Measurements from ENCODE around the gene IFNB1.

The IFNB1 gene

DNA sequence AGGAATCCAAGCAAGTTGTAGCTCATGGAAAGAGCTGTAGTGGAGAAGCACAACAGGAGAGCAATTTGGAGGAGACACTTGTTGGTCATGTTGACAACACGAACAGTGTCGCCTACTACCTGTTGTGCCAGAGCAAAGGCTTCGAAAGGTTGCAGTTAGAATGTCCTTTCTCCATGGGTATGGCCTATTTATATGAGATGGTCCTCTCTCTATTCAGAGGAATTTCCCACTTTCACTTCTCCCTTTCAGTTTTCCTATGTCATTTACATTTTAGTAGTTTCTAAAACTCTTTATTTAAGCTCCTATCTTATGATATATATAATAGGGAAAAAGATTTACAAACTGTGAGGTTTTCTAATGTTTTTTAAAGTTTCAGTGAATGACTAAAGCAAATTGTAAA, at the start of gene IFNB1:
Gene IFNB1 (minus strand): TSS at position 162 of the 400 bp plus-strand sequence. CDS start 73 bp downstream, at position 89.
- DNase-seq (ENCODE audit: low read depth in 2 of 2, low spot score in 1 of 2) = no peak

DNA sequence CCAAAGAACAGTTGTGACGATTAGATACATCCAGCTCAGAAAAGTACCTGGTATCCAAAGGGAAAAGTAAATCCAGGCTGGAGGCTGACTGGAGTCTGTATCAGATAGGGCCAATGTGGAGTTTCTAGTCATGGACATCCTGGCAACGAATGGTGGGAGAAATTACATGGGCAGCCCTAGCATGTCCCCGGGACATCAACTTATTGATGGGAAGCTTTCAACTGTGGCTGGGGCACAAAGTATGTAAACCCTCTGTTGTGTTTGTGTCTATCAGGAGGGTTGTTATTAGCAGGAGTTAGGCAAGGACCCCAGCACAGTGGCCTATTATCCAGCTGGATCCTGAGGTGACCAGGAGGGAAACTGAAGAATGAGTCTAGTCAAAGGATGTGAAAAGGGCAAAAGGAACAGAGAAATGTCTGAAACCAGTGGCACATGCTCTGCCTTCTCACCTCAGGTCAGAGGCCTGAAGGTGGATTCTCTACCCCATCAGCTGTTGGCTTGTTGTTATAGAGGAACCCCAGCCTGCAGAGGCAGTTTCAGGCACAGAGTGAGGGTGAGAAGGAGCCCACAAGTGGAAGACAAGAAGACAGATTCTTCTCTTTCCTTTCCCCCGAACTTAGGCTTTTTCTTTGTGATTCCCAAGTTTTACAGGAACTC, 44.0 kb upstream of the IFNB1 start:
- no peak for DNase-seq (ENCODE audit: low read depth in 2 of 2, low spot score in 1 of 2)

DNA sequence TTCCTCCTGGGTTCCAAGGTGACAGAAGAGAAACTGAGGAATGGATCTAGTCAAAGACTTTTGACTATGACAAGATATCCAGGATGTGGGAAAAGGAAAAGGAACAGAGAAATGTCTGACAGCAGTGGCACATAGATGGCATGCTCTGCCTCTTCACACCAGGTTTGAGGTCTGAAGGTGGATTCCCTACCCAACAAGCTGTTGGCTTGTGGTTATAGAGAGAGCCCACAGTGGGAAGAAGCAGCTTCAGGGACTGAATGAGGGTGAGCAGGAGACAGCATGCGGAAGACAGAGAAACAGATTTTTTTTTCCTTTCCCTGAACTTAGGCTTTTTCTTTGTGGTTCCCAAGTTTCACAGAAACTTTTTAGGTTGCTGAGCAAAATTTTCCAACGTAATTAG, 43.3 kb upstream of the IFNB1 start:
- DNase-seq (ENCODE audit: low read depth in 2 of 2, low spot score in 1 of 2) = no peak

DNA sequence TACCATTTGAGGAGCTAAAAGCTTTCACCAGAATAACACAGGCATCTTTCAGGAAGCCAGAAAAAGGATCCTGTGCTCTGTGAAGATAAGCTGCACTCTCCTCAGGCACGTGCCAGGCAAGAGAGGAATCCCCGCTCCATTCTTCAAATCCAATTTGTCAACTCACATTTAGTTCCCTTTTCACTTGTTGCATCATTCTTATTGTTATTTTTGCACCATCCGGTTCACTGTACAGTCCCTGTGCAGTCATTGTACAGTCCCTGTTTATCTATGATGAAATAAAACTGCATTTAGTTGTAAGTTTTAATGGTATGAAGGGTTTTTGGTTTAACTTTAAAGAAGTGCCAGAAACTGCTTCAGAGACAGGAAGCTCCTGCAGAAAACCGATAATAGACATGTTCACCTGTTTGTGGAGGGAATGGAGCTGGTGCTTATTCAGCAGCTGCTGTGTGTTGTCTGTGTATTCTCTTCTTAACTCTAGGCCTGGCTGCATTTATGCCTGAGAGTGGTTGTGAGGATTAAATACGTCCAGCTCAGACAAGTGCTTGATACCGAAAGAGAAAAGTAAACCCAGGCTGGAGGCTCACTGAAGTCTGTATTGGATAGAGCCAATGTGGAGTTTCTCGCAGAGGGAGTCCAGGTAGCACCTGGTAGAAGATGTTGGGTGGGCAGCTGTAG, 41.5 kb upstream of the IFNB1 start:
- DNase-seq (ENCODE audit: low read depth in 2 of 2, low spot score in 1 of 2) = no peak

DNA sequence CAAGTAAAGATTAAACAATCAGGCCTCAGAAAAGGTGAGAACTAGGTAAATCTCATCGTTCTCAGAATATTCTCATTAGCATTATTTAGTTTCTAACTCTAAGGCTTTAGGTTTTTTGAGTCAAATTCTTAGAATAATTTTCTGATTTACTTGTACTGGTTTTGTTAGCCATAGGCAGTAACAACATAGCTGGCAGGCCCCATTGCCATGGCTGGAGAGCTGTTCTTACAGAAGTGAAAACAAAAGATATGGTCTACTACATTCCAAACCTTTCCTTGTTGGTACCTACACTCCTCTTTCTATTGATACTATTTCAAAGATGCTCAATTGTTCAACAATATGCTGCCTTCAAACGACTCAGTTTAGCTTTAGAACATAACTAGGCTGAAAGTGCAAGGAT, 36.6 kb upstream of the IFNB1 start:
- no peak for DNase-seq (ENCODE audit: low read depth in 2 of 2, low spot score in 1 of 2)

DNA sequence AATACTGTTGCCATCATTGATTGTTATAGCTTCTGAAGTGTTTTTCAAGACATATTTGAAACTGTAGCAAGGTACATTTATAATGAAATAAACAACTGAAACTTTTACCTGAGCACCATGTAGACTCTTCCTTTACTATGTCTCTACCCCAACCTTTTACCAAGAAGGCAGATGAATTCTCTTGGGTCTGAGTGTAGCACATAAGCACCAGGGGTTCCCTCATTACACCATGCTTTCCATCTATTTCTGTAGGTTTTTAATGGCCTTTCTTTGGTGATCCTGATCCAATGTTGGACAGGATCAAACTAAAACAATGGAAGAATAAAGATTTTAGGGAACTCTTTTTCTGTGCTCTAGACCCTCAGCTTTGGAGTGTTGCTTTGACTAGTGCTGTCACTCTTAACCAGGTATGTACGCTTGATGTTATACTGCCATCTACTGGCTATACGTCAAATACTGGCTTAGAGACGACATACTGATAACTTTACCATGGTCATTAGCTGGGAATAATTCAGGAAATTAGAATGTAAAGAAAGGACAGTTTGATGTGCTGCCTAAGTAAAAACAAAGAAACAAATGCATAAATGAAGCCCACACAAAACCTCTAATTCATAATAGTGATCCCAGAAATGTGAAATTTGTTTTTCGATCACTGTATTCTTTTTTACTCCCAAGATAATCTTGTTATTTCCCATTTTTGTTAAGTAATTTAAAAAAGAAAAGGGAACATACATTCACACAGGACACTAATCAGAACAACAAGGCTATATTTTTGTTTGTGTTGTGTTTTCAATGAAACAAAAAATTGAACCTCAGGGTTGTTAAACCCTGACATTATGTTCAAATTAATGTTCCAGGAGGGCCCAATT, 33.2 kb upstream of the IFNB1 start:
- DNase-seq (ENCODE audit: low read depth in 2 of 2, low spot score in 1 of 2) = no peak

DNA sequence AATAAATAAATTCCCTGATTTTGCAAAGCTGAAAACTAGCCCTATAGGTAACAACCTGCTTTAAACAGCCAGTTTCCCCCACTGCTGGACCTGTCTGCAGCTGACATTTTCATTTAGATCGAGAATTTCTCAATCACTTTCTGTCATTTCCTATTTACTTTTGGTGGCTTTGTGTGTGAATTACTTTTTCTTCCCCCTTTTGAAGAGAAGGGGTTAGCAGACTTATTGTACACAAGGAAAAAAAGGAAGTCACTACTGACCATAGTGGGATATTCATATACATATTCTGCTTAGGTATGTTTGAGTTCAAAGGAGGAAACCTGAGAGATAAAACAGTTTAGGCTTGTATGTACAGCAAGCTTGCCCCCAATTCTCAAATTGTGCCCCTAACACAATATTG, 27.0 kb upstream of the IFNB1 start:
- no peak for DNase-seq (ENCODE audit: low read depth in 2 of 2, low spot score in 1 of 2)

DNA sequence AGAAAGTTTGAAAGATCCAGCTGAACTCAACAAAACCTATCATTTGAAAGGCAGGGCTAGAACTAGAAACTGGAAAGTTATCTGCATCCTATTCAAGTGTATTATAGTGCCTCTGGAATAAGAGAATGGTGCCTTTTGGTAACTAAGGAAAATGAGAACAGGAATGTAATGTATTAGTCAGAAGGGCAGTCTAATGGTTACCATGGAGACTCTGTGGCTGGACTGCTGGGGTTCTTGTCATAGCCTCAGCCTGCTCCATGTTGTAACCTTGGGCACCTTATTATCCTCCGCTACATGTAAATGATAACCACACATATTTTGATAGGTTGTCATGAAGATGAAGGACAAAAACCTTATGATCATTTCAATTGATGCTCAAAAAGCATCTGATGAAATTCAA, 24.6 kb upstream of the IFNB1 start:
- no peak for DNase-seq (ENCODE audit: low read depth in 2 of 2, low spot score in 1 of 2)

DNA sequence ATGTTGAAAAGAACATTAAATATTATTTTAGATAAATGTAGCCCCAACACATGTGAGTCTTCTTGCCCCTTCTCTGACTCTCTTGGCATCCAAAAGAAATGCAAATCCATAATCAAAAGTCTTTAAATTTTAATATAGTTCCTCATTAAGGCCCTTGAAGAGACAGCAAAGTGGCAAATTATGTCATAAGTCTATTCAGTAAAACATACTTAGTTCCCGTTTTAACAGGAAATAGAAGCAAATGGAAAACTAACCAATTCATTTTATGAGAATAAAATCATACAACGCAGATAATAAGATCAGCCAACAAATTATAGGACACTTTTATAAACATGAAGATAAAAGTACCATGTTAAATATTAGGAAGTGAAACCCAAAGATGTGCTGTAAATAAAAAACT, 20.1 kb upstream of the IFNB1 start:
- DNase-seq (ENCODE audit: low read depth in 2 of 2, low spot score in 1 of 2) = no peak

DNA sequence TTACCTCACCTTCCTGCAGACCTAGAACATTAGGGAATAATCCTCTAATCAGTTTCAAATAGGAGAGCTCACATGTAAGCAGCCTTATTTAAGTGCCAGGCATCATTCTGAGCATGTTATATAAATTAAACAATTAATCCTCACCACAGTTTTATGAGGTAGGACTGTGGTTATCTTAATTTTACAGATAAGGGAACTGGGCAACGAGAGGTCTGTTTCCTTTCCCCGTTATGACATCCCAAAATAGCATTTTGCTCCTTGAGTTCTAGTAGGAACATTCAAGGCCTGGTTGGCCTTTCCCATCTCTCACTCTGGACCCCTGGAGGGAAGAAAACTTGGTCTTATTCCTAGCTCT, 19.1 kb upstream of the IFNB1 start:
- no peak for DNase-seq (ENCODE audit: low read depth in 2 of 2, low spot score in 1 of 2)

DNA sequence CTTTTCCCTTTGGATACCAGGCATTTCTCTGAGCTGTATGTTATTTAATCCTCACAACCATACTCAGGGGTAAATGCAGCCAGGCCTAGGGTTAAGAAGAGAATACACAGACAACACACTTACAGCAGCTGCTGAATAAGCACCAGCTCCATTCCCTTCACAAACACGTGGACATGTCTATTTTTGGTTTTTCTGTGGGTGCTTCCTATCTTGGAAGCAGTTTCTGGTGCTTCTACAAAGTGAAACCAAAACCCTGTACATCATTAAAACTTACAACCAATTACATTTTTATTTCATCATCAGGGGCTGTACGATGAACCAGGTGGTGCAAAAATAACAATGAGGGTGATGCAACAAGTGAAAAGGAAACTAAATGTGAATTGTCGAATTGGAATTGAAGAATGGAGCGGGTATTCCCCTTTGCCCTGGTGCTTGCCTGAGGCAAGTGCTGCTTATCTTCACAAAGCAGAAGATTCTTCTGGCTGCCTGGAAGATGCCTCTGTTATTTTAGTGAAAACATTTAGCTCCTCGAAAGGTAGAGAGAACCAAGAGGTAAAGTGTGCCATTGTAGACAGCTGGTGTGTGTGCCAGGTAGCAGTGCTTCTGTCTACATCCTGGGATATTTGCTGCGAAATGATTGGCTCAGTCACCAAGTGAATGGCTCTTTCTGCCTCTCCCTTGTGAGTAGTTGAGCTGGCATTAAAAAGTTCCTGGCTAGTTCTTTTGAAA, 18.6 kb upstream of the IFNB1 start:
- no peak for DNase-seq (ENCODE audit: low read depth in 2 of 2, low spot score in 1 of 2)

DNA sequence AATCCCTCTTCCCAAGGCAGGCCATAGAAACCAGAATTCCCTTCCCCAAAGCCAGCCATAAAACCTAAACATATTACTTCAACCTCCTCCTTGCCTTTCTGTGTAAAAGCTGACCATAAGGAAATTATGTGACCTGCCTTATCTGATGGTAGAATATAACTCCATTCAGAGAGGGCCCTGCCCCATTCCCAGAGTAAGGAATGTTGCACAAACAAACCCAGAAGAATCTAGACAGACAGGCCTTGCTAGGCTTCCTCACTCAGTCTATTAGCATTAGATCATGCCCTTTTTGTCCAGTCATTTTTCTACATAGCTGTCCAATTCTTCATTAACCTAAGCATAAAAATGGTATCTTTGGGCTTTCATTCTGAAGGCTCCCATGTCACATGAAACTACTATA, 17.8 kb upstream of the IFNB1 start:
- DNase-seq (ENCODE audit: low read depth in 2 of 2, low spot score in 1 of 2) = no peak

DNA sequence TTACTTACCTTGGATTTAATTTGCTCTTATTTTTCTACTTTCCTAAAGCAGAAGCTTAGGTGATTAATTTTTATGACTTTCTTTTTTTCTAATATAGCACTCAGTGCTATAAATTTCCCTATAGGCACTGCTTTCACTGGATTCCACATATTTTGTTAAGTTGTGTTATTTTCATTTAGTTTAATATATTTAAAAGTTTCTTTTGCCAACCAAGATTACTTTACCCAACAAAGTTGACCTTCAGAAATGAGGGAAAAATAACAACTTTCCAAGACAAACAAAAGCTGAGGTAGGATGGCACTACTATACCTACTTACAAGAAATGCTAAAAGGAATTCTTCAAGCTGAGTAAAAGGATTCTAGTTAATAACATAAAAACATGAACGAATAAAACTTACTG, 8.8 kb upstream of the IFNB1 start:
- DNase-seq (ENCODE audit: low read depth in 2 of 2, low spot score in 1 of 2) = no peak

DNA sequence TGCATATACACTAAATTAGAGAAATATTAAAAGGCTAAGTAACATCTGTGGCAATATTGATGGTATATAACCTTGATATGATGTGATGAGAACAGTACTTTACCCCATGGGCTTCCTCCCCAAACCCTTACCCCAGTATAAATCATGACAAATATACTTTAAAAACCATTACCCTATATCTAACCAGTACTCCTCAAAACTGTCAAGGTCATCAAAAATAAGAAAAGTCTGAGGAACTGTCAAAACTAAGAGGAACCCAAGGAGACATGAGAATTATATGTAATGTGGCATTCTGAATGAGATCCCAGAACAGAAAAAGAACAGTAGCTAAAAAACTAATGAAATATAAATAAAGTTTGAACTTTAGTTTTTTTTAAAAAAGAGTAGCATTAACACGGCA, 7.3 kb upstream of the IFNB1 start:
- DNase-seq (ENCODE audit: low read depth in 2 of 2, low spot score in 1 of 2) = no peak

DNA sequence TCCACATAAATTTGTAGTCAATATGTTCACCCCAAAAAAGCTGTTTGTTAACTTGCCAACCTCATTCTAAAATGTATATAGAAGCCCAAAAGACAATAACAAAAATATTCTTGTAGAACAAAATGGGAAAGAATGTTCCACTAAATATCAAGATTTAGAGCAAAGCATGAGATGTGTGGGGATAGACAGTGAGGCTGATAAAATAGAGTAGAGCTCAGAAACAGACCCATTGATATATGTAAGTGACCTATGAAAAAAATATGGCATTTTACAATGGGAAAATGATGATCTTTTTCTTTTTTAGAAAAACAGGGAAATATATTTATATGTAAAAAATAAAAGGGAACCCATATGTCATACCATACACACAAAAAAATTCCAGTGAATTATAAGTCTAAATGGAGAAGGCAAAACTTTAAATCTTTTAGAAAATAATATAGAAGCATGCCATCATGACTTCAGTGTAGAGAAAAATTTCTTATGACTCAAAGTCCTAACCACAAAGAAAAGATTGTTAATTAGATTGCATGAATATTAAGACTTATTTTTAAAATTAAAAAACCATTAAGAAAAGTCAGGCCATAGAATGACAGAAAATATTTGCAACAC, 6.6 kb upstream of the IFNB1 start:
- no peak for DNase-seq (ENCODE audit: low read depth in 2 of 2, low spot score in 1 of 2)

DNA sequence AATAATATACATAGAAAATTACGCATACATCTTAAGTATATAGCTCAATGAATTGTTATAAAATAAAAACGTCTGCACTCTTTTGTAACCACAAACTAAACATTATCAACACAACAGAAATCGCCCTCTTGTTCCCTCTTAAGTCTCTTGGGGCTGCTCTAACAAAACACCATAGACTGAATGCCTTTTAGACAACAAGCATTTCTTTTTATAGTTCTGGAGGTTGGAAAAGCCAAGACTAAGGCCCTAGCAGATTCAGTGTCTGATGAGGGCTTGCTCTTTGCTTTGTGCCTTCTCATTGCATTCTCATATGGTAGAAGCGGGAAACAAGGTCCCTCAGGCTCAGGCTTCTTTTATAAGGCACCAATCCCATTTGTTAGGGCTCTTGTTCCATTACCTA, 4.9 kb upstream of the IFNB1 start:
- no peak for DNase-seq (ENCODE audit: low read depth in 2 of 2, low spot score in 1 of 2)

DNA sequence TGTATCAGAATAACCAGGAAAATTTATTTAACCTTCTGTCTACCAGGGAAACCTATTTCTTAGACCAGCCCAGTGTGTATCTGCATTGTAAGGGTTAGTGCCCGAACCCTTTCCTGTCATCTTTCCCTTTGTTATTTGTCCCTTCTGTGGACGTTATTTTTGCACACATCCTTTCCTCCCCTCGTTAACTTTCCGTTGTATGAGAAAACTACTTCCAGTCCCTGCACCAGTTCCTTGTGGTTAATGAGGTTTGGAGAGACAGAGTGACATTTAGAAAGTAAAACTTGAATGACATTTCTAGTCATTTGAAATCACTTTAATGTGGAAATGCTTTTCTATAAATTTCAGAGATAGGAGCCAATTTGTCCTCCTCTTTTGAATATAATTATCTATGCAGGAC, 4.3 kb upstream of the IFNB1 start:
- no peak for DNase-seq (ENCODE audit: low read depth in 2 of 2, low spot score in 1 of 2)

DNA sequence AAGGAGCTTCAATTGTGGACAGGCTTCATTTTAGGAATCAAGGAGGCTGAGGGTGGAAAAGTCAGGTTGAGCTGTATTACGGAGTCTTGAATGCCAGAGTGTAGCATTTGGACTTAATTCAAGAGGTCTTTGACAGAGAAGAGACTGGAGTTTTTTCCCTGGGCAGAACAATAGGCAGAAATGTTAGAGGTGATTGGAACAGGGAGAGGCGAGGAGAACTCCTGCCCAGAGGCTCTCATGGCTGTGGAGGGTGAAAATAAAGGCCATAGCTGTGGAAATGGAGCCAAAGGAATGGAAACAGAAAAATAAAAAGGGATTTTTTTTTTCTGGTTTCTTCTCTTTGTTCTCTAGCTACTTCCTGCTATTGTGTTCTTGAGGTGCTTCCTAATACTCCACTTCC, 3.7 kb upstream of the IFNB1 start:
- no peak for DNase-seq (ENCODE audit: low read depth in 2 of 2, low spot score in 1 of 2)

DNA sequence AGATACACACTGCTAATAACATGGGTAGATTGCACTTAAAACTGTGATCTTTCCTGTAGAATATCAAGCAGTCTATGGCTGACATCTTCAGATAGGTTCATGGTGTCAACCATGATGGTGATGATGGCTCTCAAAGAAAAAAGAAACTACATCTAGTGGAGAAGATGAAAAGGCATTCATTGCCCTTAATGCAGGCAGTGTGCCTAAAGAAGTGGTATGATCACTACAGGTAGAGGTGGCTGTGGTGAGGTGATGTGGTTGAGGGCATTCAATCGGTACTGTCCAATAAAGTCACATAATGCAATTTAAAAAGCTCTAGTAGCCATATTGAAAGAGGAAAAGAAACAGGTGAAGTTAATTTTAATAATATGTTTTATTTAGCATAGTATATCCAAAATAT, 3.1 kb upstream of the IFNB1 start:
- no peak for DNase-seq (ENCODE audit: low read depth in 2 of 2, low spot score in 1 of 2)

DNA sequence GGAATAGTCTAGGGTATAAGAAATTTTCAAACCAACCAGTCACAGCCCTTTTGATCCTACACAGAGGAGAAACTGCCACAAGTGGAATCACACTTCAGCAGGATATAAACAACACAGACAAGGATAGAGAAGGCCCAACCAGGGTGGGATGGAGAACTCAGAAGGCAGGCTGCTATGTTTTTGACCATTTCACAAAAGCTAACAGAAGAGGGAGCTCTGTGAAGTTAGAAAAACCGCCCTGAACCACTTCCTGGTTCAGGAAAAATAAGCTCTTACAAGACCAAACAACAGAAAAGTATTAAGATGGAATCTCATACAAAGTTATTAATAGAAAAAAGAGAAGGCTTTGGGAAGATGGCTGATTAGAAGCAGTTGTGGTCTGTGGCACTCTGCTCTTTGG, 960 bp upstream of the IFNB1 start:
- DNase-seq (ENCODE audit: low read depth in 2 of 2, low spot score in 1 of 2) = no peak

DNA sequence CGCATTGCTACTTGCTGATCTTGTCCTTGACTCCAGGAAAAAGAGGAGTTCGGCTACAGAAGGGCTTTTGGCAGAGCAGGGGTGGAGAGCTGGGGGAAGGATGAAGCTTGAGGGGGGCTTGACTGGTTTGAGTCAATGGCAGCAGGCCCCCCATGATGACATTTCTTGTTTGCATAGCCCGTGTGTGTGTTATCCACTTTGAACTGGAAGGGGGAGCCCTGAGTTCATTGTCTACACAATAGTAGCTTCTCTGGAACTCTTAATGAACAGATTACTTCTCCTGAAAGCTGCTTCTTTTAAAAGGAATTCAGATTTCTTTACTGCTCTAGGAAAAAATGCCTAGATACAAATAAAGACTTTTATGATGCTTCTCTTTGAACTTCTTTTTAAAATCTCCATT, 2.3 kb downstream of the IFNB1 start:
- no peak for DNase-seq (ENCODE audit: low read depth in 2 of 2, low spot score in 1 of 2)

Data from stimulated activated CD8-positive, alpha-beta memory T cell treated with anti-CD3 and anti-CD28 coated beads, Interleukin-4, amount 100 ng/mL, for 1 hour (primary cell).